Stimulated activated CD4-positive, alpha-beta T cell treated with anti-CD3 and anti-CD28 coated beads, Interleukin-4, amount 100 ng/mL, for 48 hours (primary cell): Measurements from ENCODE around the gene RBPJ.
"Not testable (repeated sequence)": the region's sequence is repeated elsewhere in the genome, so short reads cannot be mapped to it uniquely, and the experiment has no call there.

ENCODE experiments used
- DNase-seq, 2 donors: peaks; one replicate each; pipeline ENCODE4 v3.0.0-alpha.2; 2020; ENCODE audit warnings: low read depth in 2 of 2

Gene RBPJ

DNA sequence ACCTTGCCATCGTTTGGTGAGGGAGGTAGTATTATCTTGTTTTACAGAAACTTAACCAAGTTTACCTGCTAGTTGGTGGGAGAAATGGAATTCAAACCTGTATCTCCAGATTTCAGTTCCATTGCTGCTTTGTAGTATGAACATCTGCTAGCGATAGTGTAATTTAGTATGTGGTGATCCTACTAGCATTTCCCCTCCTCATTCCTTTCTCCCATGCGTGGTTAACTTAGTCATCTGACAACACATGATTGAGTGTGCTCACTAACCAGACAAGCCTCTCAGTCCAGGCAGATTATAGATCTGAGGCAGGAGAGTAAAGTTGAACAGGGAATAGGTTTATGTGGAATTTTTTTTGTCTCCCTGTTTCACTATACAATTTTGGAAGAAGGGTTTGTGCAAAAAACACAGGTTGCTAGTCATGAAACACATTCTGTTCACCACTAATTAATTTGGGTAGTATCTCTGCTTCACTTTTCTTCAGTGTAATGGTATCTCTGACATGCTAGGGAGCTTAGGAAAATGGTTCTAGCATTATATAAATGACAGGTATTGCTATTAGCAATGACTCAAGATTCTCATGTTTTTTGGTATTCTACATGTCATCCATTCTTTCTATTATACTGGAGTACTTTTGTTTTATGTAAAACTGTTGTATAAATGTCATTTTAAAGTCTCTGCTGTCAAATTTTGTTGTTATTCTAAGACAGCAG, 21.7 kb downstream of the RBPJ start:
- no peak for DNase-seq

DNA sequence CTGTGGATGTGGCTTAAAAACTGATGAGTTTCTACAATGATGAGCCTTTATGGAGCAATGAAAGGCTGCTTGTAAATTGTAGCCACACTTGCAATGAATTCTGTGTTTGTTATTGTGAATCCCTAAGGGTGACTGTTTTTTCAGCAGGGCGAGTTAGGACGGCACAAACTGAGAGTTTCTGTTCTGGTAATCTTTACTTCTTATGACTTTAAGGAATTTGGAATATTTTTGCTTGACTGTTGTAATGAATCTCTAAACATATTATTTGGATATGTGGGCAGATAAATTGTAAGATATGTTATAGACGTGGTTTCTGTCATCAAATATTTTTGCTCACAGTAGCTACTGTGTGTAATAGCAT, 22.2 kb downstream of the RBPJ start:
- DNase-seq: no peak

DNA sequence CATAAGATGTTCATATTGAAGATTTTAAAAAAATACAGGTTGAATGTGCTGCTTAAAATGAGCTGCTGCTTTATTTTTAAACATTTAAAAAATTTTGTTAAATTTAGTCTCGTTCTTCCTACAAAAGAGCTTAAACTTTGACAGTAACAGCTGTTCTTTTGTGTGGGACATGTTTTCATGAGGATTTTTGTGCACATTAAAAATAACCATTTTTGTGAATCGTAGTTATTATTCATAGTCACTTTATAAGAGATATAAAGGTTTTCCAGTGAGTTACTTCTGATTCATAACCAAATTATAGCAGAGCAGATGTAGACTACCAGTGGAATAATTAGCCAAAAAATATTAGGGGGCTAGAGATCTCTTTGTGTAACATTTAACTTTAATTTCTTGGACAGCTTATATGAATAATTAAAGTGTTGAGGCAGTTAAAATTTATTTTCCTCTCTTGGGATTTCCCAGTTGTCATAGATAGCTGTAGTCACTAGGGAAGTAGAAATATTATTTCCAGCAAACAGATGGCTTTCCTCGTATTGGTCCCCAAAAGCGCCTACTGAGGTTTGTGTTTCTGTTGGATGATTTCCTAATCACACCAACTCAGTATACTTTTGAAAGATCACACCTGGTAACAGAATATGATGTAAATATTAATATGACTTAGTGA, 24.2 kb downstream of the RBPJ start:
- no peak for DNase-seq

DNA sequence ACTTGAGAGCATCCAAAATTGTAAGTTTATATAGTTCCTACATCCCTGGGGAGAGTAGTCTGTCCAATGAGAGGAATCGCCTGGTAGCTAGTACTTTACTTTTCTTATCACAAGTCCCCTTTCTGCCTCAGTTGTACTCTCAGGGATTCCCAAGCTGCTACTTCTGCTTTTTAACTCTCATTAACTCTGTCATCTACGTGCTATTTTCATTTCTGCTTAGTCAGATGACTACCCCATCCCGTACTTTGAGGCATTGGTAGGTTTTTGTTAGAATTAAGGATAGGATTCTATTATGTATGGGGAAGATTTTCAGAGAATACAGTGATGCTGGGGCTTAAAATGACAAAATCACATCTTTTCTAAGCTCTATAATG, 24.7 kb downstream of the RBPJ start:
- DNase-seq: no peak

DNA sequence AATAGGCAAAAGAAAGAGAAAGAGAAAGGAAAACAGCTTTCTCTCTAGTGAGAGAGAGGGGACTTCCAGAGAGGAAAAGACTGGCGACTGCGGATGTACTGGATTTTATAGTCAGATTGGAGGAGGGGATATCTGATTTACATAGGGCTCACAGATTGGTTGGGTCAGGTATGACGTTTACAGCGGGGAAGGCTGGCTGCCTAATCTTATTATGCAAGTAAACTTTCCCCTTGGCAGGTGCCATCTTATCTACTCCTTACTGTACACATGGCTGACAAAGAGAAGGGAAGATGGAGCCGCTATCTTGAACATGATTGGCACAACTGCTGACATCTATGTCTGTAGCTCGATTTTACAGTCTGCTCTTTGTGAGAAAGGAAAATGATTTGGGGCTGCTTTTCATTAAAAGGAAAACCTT, 25.4 kb downstream of the RBPJ start:
- no peak for DNase-seq

DNA sequence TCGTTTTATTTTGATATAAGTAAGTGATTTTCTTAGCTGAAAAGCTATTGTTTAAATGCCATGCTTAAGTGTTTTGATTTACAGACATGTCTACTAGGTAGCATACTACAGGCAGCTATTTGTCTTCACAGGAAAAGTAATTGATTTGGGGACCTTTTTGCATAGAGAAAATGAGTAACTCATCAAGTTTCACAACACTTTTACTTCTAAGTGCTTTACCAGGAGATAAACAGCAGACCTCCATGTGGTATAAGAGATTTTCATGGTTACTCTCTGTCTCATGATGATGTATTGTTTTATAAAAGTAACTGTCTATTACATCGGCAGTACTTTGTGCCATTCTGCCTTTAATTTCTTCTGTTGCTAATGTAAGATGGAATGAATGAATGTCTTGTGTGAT, 28.7 kb downstream of the RBPJ start:
- DNase-seq: no peak

DNA sequence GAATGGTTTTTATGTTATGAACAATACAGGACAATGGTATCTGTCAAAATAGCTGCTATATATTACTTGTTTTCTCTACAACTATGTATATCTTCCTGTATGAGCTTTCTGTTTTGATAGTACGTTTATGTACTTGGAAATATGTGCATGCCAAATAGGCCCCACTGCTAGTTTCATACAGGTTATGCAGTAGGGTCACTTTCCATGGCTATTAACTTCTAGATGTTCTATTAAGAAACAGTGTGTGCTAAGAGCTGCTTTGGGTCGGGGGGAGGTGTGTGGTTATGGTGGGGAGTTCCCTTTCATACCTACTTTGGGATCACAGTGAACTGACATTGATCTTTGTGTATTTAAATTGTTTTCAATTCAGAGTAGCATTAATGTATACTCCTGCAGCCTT, 30.9 kb downstream of the RBPJ start:
- DNase-seq: no peak

DNA sequence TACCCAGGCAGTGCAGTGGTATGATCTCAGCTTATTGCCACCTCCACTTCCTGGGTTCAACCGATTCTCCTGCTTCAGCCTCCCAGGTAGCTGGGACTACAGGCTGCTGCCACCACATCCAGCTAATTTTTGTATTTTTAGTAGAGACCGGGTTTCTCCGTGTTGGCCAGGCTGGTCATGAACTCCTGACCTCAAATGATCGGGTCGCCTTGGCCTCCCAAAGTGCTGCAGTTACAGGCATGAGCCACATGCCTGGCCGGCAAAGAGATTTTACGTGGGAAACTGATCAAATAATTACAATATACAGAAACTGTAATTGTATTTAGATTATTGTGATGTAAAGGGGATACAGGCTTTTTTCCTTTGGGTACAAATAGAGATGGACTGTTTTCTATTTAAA, 33.7 kb downstream of the RBPJ start:
- DNase-seq: no peak

DNA sequence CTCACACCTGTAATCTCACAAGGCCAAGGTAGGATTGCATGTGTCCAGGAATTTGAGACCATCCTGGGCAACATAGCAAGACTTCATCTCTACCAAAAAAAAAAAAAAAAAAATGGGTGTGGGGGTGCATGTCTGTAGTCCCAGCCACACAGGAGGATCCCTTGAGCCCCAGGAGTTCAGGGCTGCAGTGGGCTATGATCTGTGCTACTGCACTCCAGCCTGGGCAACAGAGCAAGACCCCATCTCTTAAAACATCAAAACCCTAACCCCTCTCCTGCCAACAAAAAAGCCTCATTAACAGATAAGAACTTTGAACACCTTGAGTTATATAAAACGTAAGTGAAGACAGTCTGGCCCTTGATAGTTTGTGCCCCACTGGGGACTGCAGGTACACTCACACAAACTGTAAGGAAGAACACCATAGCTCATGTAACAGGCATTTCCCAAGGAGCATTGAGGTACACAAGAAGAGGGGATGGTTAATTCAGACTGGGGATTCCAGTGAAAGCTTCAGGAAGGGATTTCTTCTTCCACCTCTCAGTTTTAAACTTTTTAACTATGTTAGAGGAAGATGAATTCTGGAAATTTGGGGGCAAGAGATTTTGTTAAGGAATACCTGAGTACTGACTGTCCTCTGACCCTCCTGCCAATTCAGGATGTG, 34.7 kb downstream of the RBPJ start:
- DNase-seq: no peak

DNA sequence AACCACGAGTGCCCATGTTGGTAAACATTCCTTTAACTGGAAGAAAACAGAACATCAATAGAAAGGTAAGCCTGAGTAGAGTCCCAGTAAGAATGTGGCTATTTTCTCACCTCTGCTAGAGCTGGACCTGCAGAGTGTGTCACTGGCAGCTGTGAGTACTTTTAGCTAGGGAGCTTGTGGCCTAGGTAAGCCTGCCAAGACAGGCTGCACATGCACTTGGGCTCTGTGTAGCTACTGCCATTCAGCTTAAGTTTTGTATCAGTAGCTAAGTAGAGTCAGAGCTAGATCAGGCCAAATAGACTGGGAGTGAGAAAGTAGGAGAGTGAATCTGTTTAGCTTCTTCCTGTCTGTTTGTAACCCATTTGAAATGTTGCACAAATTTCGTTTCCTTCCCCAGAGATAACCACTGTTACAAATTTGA, 35.3 kb downstream of the RBPJ start:
- DNase-seq: no peak

DNA sequence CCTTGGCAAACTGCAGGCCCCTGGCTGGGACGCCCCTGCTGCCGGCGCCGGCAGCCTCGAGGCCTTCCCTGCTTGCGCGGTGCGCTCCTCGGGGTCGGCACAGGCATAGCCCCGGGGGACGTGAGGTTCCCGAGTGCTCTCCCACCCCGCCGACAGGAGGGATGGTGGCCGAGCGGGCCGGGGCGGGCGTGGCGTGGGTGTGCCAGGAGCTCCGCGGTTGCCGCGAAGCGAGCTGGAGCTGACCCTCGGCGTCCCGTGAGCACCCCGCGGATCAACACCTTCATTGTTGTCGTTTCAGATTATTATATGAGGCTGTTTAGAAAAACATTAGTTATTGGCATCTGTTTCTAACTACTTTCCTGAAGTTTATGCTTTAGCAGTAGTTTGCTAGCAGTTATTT, 38.7 kb downstream of the RBPJ start:
- DNase-seq: not testable (repeated sequence)

DNA sequence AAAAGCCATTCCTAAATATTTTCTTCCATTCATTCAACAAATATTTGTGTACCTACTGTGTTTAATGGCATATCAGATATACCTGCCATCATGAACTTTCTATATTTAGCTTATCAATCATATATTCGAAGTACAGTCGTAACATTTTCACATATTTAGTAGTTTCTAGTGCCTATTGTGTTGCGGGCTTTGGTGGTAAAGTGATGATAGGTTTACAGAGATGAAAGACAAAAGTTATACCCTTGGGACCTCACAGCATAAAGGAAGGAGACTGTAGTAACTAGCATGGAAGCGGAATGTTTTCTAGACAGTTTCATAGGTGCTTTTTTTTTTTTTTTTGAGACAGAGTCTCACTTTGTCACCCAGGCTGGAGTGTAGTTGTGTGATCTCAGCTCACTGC, 39.5 kb downstream of the RBPJ start:
- no peak for DNase-seq

DNA sequence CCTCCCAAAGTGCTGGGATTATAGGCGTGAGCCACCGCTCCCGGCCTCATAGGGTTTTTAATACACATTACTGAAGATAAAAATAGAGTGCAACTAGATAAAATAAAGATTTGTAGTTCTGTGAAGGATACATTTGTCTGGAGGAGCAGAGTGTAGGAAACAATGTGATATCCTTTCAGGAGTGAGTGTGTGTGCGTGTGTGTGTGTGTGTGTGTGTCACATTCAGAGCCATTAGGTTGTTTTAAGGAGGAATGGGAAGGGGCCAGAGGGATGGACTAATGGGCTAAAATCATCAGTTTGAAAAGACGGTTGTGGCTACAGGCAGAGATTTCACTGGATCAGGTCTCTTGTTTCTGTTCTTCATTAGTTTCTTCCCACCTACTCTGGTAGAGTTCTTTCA, 40.0 kb downstream of the RBPJ start:
- DNase-seq: no peak

DNA sequence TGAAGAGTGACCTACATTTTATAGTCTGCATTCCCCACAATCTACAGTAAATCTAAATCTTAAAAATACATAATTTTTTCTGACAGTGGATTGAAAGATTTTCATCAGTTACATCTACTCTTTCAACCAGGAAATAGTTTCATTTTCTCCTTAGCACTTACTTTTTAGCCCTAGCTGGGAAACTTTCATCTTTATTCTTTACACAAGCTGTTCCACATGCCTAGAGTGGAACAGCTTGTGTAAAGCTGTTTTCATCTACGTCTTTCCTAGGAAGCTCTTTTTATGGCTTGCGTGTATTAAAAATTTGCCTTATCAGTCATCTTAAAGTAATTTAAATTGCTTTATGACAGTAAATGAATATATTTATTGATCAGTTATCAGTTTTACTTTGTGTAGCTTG, 40.5 kb downstream of the RBPJ start:
- DNase-seq: no peak

DNA sequence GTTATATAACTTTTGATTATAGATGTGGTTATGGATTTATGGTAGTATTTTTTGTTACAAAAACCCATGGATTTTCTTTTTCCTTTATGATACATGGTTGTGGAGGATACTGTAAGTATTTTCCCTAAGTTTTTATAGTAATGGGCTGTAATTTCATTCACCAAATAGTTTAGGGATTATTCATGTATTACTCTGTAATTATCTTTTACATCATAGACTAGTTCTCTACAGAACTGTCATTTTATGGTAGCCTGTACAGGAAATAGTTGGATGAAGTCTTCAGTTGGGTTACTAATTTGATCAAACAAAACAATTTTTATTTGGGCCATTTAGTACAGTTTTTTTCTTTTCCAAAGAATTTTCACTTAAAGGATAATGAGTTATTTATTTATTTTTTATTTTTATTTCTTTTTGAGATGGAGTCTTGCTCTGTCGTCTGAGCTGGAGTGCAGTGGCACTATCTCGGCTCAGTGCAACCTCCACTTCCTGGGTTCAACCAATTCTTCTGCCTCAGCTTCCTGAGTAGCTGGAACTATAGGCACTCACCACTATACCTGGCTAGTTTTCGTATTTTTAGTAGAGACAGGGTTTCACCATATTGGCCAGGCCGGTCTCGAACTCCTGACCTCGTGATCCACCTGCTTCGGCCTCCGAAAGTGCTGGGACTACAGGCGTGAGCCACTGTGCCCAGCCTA, 42.1 kb downstream of the RBPJ start:
- no peak for DNase-seq

DNA sequence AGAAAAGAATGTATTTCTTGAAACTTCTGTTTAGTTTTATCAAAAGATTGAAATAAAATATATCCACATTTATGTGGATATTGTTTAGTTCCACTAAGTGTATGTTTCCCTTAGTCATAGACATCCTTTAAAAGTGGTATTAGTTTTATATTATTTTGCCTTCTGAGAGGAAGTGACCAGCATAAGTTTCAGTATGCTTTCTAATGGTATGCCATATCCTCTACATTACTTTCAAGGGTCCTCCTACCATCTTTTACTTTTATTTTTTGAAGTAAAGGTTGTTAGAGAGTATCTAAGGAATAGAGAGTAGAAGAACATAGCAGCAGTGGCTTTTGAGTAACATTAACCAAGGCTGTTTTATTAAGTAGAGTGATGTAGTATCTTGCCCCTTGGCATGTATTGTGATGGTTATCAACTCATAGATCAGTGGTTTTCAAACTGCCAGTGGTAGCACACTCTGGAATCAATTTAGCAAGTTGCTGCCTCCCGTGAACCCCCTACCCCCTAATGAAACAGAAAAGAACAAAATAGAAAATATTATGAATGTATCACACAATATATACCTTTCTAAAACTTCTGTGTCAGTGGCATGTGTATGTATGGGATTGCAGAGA, 44.8 kb downstream of the RBPJ start:
- no peak for DNase-seq

DNA sequence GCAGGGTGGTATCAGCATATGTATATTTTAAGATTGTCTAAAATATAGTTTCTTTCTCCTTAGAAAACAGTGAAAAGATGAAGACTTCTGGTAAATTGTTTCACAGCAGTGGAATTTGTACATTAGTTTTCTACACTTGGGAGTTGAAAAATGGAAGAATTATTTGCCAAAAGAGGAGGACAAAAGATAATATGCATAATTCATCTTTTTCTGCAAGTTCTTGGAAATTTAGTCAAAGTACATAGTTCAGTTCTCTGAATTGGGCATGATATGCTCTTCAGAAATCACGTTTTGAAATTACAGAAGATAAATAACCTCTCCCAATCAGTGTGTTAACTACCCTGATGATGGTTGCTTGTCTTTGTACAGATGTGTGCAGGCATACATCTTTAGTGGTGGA, 47.0 kb downstream of the RBPJ start:
- no peak for DNase-seq

DNA sequence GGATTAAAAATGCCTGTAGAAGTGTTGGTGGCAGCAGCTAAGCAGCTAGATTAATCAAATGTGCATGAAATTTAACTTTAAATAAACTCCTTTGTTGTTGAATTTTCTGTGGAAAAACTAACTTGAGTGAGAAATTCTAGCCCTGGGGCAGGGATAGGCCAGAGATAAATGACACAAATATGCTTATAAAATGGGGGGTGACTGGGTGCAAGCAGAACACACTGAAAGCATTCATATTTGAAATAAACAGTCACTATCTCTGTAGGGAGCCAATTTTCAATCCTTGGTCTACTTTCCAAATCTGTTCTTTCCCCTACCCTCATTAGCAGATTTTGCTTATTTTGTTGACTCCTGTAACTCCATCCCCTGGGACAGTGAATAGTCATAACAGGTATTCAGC, 47.9 kb downstream of the RBPJ start:
- no peak for DNase-seq

DNA sequence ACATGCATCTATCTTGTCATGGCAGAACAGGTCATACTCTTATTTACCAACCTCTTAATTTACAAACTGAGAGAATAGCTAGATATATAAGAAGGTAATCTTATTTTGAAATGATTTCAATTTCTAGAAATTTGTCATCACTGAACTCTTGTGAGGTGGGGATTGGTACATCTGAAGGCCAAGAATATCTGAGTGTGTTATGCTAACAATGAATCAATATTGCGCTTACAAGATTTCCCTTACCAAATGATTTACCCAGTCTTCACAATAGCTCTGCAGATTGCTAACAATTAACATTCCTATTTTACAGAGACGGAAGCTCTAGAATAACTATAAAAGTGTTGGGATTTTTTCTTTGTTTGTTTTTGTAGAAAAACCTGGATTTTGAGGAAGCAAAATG, 48.3 kb downstream of the RBPJ start:
- DNase-seq: no peak

DNA sequence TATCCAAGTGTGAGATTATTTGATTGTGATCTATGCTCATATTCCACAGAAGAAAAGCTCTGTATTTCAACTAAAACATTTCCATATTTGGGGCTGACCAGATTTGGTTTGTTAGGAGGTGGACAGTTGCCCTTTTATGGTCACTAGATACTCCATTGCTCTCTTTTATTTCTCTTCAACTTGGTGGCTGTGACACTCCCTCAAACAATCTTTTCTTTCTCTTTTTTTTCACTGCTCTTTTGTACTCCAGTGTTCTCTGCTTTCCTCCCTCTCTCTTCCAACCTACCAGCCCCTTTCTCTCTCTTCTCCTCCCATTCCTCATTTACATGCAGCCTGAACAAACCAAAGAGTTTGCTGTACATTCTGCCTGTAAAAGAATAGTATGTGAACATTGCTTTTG, 48.8 kb downstream of the RBPJ start:
- DNase-seq: no peak

DNA sequence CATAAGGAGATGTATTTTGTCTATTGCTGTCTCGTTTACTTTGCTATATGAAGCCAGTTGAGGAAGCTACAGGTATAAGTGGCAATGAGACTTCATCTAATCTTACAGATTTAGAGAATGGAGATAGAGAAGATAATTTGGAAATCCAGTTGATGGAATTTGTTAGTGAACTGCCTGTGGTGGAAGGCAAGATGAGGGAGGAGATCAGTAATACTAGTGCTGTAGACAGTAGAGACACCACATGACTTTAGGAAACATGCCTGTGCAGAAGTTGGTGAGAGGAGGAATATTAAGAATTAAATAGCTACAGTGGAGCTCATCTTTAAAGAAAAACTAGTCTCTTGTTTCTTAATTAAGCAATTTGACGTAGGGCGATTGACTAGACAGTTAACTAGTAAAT, 51.3 kb downstream of the RBPJ start:
- DNase-seq: no peak

DNA sequence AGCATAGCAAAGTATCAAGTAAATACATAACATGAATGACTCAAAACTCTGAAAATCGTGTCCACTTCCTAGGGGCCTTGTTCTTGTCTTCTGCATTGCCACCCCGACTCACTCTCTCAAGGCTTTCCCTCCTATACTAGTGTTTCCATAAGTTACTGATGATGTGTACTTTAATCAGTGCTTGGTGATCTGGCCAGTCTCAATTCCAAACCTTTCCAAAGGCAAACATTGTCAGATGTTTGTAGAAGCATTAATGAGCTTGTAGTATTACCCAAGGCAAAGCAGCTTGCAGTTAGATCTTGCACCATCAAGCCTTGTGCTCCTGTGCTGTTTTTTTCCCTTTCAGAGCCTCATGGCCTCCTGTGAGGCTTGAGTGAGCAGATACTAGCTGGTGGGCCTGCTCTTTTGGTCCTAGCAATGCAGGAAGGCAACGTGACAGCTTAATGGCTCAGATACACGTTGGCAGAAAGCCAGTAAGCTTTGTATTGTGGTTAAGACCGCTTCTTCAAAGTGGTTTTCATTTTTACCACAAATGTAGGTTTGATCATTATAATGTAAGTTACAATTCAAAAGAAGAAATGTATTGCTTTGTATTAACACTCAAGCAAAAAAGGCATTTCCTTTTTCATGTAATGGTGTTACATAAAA, 51.8 kb downstream of the RBPJ start:
- peak in 1 of 2 donors; percentile 22 for DNase-seq
